ENCODE measurements around the gene HOXC10.

- TF ChIP-seq CTCF (IDR thresholded peaks at IDR 0.05 in 2 of 3, conservative IDR thresholded peaks at IDR 0.05 in 1 of 3; ENCODE audit: borderline replicate concordance in 1 of 3, insufficient read depth in 1 of 3, low read depth in 2 of 3, low read length in 2 of 3) (no peak), EZH2 (IDR thresholded peaks at IDR 0.05) (no peak), POLR2AphosphoS5 (IDR thresholded peaks at IDR 0.05; ENCODE audit: low read depth, low read length) (no peak), ZBTB33 (IDR thresholded peaks at IDR 0.05; ENCODE audit: extremely low read depth, insufficient replicate concordance, low read length) (no peak), ATF3 (IDR thresholded peaks at IDR 0.05) (no peak), EGR1 (IDR thresholded peaks at IDR 0.05; ENCODE audit: low read depth) (no peak), EZH2phosphoT487 (IDR thresholded peaks at IDR 0.05; ENCODE audit: borderline replicate concordance) (no peak), YY1 (IDR thresholded peaks at IDR 0.05; ENCODE audit: extremely low read depth, insufficient replicate concordance, low read depth, low read length) (no peak), POLR2A (IDR thresholded peaks at IDR 0.05; ENCODE audit: borderline replicate concordance, extremely low read depth, insufficient read depth, insufficient read length) (no peak), SIN3A (IDR thresholded peaks at IDR 0.05; ENCODE audit: low read depth) (no peak)
These were observed 25.6 kb upstream of the HOXC10 start for GRCh38 chr12:53959314-53959713.
